Activated naive CD8-positive, alpha-beta T cell (primary cell): ENCODE results near the gene ERO1B.

Source experiments
- H3K27ac Mint-ChIP-seq: one replicate; pipeline ENCODE4 v1.8.0; 2021; ENCODE audit warnings: mixed read lengths
- H3K27me3 Mint-ChIP-seq: one replicate; pipeline ENCODE4 v1.8.0; 2021; ENCODE audit warnings: mixed read lengths
- H3K36me3 Mint-ChIP-seq: one replicate; pipeline ENCODE4 v1.8.0; 2021; ENCODE audit warnings: mixed read lengths
- H3K4me1 Mint-ChIP-seq: one replicate; pipeline ENCODE4 v1.8.0; 2021; ENCODE audit warnings: low read depth, mixed read lengths
- H3K4me3 Mint-ChIP-seq: one replicate; pipeline ENCODE4 v1.8.0; 2021; ENCODE audit warnings: mild to moderate bottlenecking, mixed read lengths
- H3K9me3 Mint-ChIP-seq: one replicate; pipeline ENCODE4 v1.8.0; 2021; ENCODE audit warnings: low read depth, mixed read lengths

ERO1B gene

DNA sequence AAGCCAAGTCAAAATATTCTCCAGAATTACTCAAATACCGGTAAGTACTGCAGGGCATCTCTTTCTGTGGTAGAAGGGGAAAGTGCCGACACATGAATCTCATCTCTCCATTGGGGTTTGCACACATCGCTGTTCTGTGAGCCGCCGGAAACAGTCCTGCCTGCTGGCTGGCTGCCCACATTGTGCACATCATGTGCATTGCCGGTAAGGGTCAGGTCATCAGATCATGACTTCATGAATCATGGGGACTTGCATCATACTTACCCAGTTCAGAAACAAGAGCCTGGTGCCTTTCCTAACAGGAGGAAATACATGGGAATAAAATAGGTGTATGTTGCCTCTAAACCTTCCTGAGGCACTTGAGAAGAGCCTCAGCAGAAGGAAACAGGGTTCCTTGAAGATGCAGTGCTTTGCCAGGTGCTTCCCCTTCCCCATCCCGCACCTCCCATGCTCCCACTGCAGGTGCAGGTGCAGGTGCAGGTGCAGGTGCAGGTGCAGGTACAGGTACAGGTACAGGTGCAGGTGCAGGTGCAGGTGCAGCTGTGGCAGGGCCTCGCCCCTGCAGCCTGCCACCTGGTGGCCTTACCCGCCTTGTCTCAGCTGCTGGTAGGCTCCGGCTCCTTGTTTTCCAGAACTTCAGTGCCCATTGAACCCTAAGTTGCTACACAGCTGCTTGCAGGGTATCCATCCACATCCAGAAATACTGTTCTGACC is 112.9 kb downstream of the ERO1B start:
- H3K27ac Mint-ChIP-seq: no peak overlapping the region
- H3K27me3 Mint-ChIP-seq: no peaks in the 10 kb centered on the region
- no peak overlapping the region for H3K4me3 Mint-ChIP-seq
- H3K36me3 Mint-ChIP-seq: peaks cover 12% of the 10 kb centered on the region
- no peaks in the 10 kb centered on the region for H3K9me3 Mint-ChIP-seq
- H3K4me1 Mint-ChIP-seq: peaks cover 5% of the 10 kb centered on the region

DNA sequence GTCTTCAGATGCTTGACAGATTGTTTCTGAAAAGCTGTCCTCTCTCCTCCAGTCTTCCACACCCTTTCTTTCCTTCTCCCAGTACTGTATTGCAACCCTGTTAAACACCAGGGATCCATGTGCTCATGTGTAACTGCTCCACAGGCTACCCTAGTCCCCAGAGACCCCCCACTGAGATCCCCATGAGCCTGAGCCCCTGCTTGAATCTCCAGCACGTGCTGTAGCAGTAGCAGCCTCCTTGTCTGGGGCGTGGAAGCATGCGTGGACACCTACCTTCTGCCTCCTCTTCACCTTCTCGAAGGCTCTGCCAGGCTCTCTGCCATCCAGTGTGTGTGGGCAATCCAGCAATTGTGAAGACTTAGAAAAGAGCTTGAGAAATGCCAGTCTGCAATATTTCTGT is 114.2 kb downstream of the ERO1B start:
- no peaks in the 10 kb centered on the region for H3K27me3 Mint-ChIP-seq
- no peak overlapping the region for H3K4me3 Mint-ChIP-seq
- peaks cover 9% of the 10 kb centered on the region for H3K4me1 Mint-ChIP-seq
- H3K9me3 Mint-ChIP-seq: no peaks in the 10 kb centered on the region
- no peak overlapping the region for H3K27ac Mint-ChIP-seq
- H3K36me3 Mint-ChIP-seq: peaks cover 22% of the 10 kb centered on the region

DNA sequence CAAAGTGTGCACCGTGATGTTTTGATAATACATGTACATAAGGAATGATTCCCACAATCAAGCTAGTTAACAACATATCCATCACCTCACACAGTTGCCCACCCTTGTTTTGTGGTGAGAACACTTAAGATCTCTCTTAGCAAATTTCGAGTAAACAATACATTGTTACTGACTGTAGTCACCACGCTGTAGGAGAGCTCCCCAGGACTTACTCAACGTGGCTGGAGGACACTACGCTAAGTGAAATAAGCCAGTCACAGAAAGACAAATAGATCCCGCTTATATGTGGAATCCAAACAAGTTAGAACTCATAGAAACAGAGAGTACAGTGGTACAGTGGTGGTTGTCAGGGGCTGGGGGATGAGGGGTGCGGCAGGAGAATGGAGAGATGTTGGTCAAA is 114.6 kb downstream of the ERO1B start:
- no peak overlapping the region for H3K4me3 Mint-ChIP-seq
- H3K36me3 Mint-ChIP-seq: peaks cover 23% of the 10 kb centered on the region
- no peaks in the 10 kb centered on the region for H3K9me3 Mint-ChIP-seq
- no peak overlapping the region for H3K27ac Mint-ChIP-seq
- H3K4me1 Mint-ChIP-seq: peaks cover 9% of the 10 kb centered on the region
- H3K27me3 Mint-ChIP-seq: no peaks in the 10 kb centered on the region

DNA sequence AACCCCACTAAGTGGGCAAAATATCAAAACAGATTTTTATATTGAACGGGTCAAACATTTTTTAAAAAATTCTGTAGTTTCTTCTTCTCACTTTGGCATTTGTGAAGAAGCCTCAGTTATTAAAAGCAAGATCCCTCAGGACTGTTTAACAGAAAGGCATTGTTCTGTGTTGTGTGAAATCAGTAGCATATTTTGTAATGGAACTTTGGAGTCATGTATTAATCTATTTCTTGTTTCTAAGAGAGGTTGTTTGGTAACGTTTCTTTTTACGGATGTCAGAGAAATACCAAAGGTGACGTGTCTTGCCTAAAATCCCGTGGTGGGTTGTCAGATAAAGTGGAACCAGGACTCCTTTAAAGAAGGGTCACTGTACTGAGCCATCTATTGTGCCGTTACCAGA is 115.7 kb downstream of the ERO1B start:
- peaks cover 29% of the 10 kb centered on the region for H3K36me3 Mint-ChIP-seq
- peaks cover 9% of the 10 kb centered on the region for H3K4me1 Mint-ChIP-seq
- peaks cover 5% of the 10 kb centered on the region for H3K9me3 Mint-ChIP-seq
- H3K4me3 Mint-ChIP-seq: no peak overlapping the region
- H3K27ac Mint-ChIP-seq: no peak overlapping the region
- H3K27me3 Mint-ChIP-seq: no peaks in the 10 kb centered on the region
